GM19328 (cell line): ENCODE data around the gene SERBP1.

Source experiments
- ATAC-seq: cut with Tn5 transposase; IDR thresholded peaks from one replicate; pipeline ENCODE4 v1.9.1; 2021; ENCODE audit warnings: mild to moderate bottlenecking, moderate library complexity; ENCODE audit not compliant: unreplicated experiment

SERBP1 gene

GRCh38 chr1:67368046-67368514 is 62.1 kb downstream of the SERBP1 start:
- ATAC-seq, result no peak

- no peak for ATAC-seq
These were observed 62.7 kb downstream of the SERBP1 start for GRCh38 chr1:67367370-67368045.

GRCh38 chr1:67361641-67362040 is 68.6 kb downstream of the SERBP1 start:
- no peak for ATAC-seq

GRCh38 chr1:67359592-67359991 is 70.6 kb downstream of the SERBP1 start:
- no peak for ATAC-seq
